ENCODE measurements around the gene C5orf22. TPM values are rescaled to one million over a fixed set of nuclear protein-coding genes. Genes with fewer than 3 reads are reported as not detected.

Gene C5orf22
- total RNA-seq, 2 experiments from 2014 or later, result 9.8 to 12.3 TPM

GRCh38 chr5:31553863-31554262 lies 21.8 kb downstream of the C5orf22 start:
- no peak overlapping the region for H3K4me3 Mint-ChIP-seq
- H3K36me3 Mint-ChIP-seq (ENCODE audit: low read depth), result peaks cover 84% of the 10 kb centered on the region
- no peaks in the 10 kb centered on the region for H3K9me3 Mint-ChIP-seq
- Histone ChIP-seq H3K27ac (ENCODE audit: low read depth in 1 of 2, low read length in 2 of 2) (no peak overlapping the region), H3K9me3 (ENCODE audit: control insufficient read depth in 1 of 2, insufficient read depth in 1 of 2, low read length in 2 of 2) (no peaks in the 10 kb centered on the region), H3K4me3 (ENCODE audit: low read length) (no peak overlapping the region), H3K4me1 (ENCODE audit: insufficient read depth, low read length) (no peaks in the 10 kb centered on the region), H3K36me3 (ENCODE audit: insufficient read depth, low read length) (peaks cover 48% of the 10 kb centered on the region), H3K27me3 (ENCODE audit: control insufficient read depth in 1 of 2, insufficient read depth in 2 of 2, low read length in 2 of 2) (no peaks in the 10 kb centered on the region)
- H3K4me1 Mint-ChIP-seq (ENCODE audit: low read depth), result no peaks in the 10 kb centered on the region
- ChIA-PET POLR2A (no interaction called here), CTCF (no interaction called here)
- no peak for DNase-seq
- no peak for TF ChIP-seq CTCF (IDR thresholded peaks at IDR 0.05)
- no peak overlapping the region for H3K27ac Mint-ChIP-seq
- no peaks in the 10 kb centered on the region for H3K27me3 Mint-ChIP-seq
- ATAC-seq (ENCODE audit: poor library complexity), result no peak
- intact Hi-C loops (cut with DNase I, micrococcal nuclease), result no loop called here

GRCh38 chr5:31554552-31554951 lies 22.5 kb downstream of the C5orf22 start:
- intact Hi-C loops (cut with DNase I, micrococcal nuclease), result no loop called here
- ATAC-seq (ENCODE audit: poor library complexity) (no peak), DNase-seq (no peak)
- Mint-ChIP-seq H3K4me1 (ENCODE audit: low read depth) (no peaks in the 10 kb centered on the region), H3K27ac (no peak overlapping the region), H3K36me3 (ENCODE audit: low read depth) (peaks cover 78% of the 10 kb centered on the region), H3K4me3 (no peak overlapping the region), H3K27me3 (no peaks in the 10 kb centered on the region), H3K9me3 (no peaks in the 10 kb centered on the region)
- H3K27ac ChIP-seq (ENCODE audit: low read depth in 1 of 2, low read length in 2 of 2), result no peak overlapping the region
- ChIA-PET POLR2A (no interaction called here), CTCF (no interaction called here)
- no peak for TF ChIP-seq CTCF (IDR thresholded peaks at IDR 0.05)
- no peaks in the 10 kb centered on the region for H3K27me3 ChIP-seq (ENCODE audit: control insufficient read depth in 1 of 2, insufficient read depth in 2 of 2, low read length in 2 of 2)
- no peak overlapping the region for H3K4me3 ChIP-seq (ENCODE audit: low read length)
- peaks cover 45% of the 10 kb centered on the region for H3K36me3 ChIP-seq (ENCODE audit: insufficient read depth, low read length)
- H3K4me1 ChIP-seq (ENCODE audit: insufficient read depth, low read length), result no peaks in the 10 kb centered on the region
- no peaks in the 10 kb centered on the region for H3K9me3 ChIP-seq (ENCODE audit: control insufficient read depth in 1 of 2, insufficient read depth in 1 of 2, low read length in 2 of 2)

- Histone ChIP-seq H3K4me1 (ENCODE audit: insufficient read depth, low read length) (no peaks in the 10 kb centered on the region), H3K4me3 (ENCODE audit: low read length) (no peak overlapping the region), H3K27me3 (ENCODE audit: control insufficient read depth in 1 of 2, insufficient read depth in 2 of 2, low read length in 2 of 2) (no peaks in the 10 kb centered on the region), H3K9me3 (ENCODE audit: control insufficient read depth in 1 of 2, insufficient read depth in 1 of 2, low read length in 2 of 2) (no peaks in the 10 kb centered on the region), H3K27ac (ENCODE audit: low read depth in 1 of 2, low read length in 2 of 2) (no peak overlapping the region), H3K36me3 (ENCODE audit: insufficient read depth, low read length) (peaks cover 42% of the 10 kb centered on the region)
- H3K36me3 Mint-ChIP-seq (ENCODE audit: low read depth), result peaks cover 62% of the 10 kb centered on the region
- DNase-seq (no peak), ATAC-seq (ENCODE audit: poor library complexity) (no peak)
- H3K9me3 Mint-ChIP-seq, result no peaks in the 10 kb centered on the region
- ChIA-PET POLR2A (no interaction called here), CTCF (no interaction called here)
- intact Hi-C loops (cut with DNase I, micrococcal nuclease), result no loop called here
- TF ChIP-seq CTCF (IDR thresholded peaks at IDR 0.05), result no peak
- no peaks in the 10 kb centered on the region for H3K27me3 Mint-ChIP-seq
- no peak overlapping the region for H3K27ac Mint-ChIP-seq
- H3K4me3 Mint-ChIP-seq, result no peak overlapping the region
- H3K4me1 Mint-ChIP-seq (ENCODE audit: low read depth), result no peaks in the 10 kb centered on the region
Measured at GRCh38 chr5:31556461-31556860, 24.4 kb downstream of the C5orf22 start.

All from CD4-positive, alpha-beta T cell (primary cell).